DMS114 treated with DMSO at 0.1 percent for 48 hours (cell line): ENCODE measurements around the gene FRMD4A.

ENCODE experiments used
- DNase-seq: peaks from one replicate; lab custom pipeline; 2025; ENCODE audit not compliant: unreplicated experiment; lab: John Stamatoyannopoulos, UW

FRMD4A gene

GRCh38 chr10:14023673-14024328 is 306.9 kb downstream of the FRMD4A start:
- no peak for DNase-seq

GRCh38 chr10:14022954-14023672 is 307.6 kb downstream of the FRMD4A start:
- no peak for DNase-seq

GRCh38 chr10:14022052-14022451 is 308.7 kb downstream of the FRMD4A start:
- DNase-seq = no peak

GRCh38 chr10:14020037-14020664 is 310.6 kb downstream of the FRMD4A start:
- no peak for DNase-seq

- no peak for DNase-seq
These were observed 313.3 kb downstream of the FRMD4A start for GRCh38 chr10:14017467-14017866.

GRCh38 chr10:14016931-14017333 is 313.8 kb downstream of the FRMD4A start:
- no peak for DNase-seq

GRCh38 chr10:14016011-14016536 is 314.6 kb downstream of the FRMD4A start:
- DNase-seq = no peak

- no peak for DNase-seq
These were observed 316.3 kb downstream of the FRMD4A start for GRCh38 chr10:14014423-14014822.

GRCh38 chr10:14010769-14011574 is 319.8 kb downstream of the FRMD4A start:
- no peak for DNase-seq

GRCh38 chr10:14010101-14010558 is 320.6 kb downstream of the FRMD4A start:
- no peak for DNase-seq

- DNase-seq = peak; percentile 28
These were observed 321.2 kb downstream of the FRMD4A start for GRCh38 chr10:14009371-14010100.

- DNase-seq = peak; percentile 34
These were observed 322.0 kb downstream of the FRMD4A start for GRCh38 chr10:14008740-14009080.

GRCh38 chr10:14004536-14004935 is 326.2 kb downstream of the FRMD4A start:
- no peak for DNase-seq

GRCh38 chr10:14003517-14004184 is 327.1 kb downstream of the FRMD4A start:
- no peak for DNase-seq

GRCh38 chr10:14001298-14002040 is 329.3 kb downstream of the FRMD4A start:
- DNase-seq = no peak

GRCh38 chr10:13998163-13998835 is 332.4 kb downstream of the FRMD4A start:
- DNase-seq = no peak

- DNase-seq = no peak
These were observed 333.1 kb downstream of the FRMD4A start for GRCh38 chr10:13997650-13998049.

GRCh38 chr10:13994932-13995331 is 335.8 kb downstream of the FRMD4A start:
- no peak for DNase-seq

GRCh38 chr10:13993673-13994089 is 337.0 kb downstream of the FRMD4A start:
- DNase-seq = no peak
